UCSD-AML1 (cell line): ENCODE measurements around the gene PPAN.

ENCODE experiments used
- DNase-seq: peaks from one replicate; lab custom pipeline; 2025; ENCODE audit not compliant: unreplicated experiment; lab: John Stamatoyannopoulos, UW

Gene PPAN

DNA sequence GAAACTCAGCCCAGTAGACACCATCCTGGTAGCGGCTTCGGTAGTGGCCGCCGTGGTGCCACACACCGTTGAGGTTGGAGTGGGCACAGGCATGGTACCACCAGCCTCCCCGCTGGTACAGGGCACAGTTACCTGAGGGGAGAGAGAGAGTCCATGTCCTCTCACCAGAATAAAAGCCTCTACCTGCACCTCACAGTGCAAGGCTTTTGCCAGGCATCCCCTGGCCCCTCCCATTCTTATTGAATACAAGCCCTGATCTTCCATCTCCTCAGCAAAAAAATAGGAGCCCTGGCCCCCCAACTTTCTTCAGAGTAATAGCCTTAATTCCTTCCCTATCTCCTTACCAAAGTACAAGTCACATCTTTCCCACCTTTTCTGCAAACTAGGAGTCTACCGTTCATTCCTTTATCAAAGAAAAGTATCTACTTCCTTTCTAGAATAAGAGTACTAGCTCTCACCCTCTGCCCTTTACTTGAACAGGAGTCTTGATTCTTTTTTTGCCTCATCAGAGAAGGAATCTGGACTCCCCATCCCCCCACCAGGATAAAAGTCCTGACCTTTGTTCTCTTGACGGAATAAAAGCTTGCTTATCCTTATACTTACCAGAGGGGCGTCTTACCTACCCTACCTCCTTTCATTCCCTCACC is 13.4 kb upstream of the PPAN start:
- no peak for DNase-seq

DNA sequence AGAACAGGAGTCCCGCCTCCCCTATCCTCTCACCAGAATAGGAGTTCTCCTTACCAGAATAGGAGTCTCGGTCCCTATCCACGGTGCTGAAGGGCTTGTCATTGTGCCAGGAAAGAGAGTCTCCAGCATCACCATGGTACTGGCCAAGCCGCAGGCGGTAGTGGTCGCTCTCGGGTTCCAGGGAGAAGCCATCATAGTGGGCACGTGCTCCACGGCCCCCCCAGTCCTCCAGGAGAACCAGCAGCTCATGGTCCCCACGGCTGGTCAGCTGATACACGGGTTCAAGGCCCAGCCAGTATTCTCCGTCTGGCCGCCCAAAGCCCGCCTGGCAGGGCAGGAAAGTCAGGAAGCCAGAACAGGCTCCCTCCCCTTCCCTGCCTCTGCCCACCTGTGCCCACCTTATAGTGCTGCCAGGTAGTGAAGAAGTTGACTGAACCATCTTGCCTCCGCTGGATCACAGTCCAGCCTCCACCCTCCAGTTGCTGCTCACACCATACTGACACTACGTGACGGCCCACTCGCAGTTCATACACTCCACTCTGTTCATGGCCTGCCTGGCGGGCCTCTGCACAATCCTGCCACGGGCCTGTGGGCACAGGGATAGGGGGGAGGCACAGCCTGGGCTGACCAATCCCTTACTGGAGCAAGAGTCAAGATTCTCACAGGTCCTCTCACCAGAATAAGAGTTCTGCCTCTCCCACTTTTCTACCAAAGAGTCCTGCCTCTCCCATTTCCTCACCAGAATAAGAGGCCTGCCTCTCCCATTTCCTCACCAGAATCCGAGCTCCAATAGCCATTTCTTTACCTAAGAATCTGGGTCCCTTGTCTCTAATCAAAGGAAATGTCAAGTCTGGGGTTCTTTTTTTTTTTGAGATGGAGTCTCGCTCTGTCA is 12.6 kb upstream of the PPAN start:
- DNase-seq, result no peak

- DNase-seq, result no peak
Measured at GRCh38 chr19:10095622-10095947, 10.6 kb upstream of the PPAN start.

- DNase-seq, result peak; percentile 83
Measured at GRCh38 chr19:10095948-10096614, 10.1 kb upstream of the PPAN start.

- no peak for DNase-seq
Measured at GRCh38 chr19:10096615-10096963, 9.6 kb upstream of the PPAN start.

DNA sequence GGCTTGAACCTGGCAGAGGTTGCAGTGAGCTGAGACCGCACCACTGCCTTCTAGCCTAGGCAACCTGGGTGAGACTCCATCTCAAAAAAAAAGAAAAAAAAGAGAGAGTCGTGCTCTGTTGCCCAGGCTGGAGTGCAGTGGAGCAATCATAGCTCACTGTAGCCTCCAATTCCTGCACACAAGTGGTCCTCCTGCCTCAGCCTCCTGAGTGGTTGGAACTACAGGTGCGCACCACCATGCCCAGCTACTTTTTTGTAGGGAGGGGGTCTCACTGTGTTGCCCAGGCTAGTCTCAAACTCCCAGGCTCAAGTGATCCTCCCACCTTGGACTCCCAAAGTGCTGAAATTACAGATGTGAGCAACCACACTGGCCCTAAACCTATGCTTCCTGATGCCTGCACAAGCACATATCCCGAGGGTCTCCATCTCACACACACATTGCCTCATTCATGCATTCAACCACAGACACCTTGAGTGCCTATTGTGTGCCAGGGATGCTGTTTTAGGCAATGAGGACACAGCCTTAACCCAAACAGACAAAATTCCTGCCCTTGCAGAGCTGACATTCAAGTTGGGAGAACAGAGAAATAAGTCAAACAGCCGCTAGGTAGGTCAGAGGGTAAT is 5.9 kb upstream of the PPAN start:
- no peak for DNase-seq

GRCh38 chr19:10102787-10103236 is 3.4 kb upstream of the PPAN start:
- DNase-seq, result peak; percentile 44

- DNase-seq, result no peak
Measured at GRCh38 chr19:10104130-10104513, 2.0 kb upstream of the PPAN start.

- peak; percentile 83 for DNase-seq
Measured at GRCh38 chr19:10104665-10105508, 1.3 kb upstream of the PPAN start.

DNA sequence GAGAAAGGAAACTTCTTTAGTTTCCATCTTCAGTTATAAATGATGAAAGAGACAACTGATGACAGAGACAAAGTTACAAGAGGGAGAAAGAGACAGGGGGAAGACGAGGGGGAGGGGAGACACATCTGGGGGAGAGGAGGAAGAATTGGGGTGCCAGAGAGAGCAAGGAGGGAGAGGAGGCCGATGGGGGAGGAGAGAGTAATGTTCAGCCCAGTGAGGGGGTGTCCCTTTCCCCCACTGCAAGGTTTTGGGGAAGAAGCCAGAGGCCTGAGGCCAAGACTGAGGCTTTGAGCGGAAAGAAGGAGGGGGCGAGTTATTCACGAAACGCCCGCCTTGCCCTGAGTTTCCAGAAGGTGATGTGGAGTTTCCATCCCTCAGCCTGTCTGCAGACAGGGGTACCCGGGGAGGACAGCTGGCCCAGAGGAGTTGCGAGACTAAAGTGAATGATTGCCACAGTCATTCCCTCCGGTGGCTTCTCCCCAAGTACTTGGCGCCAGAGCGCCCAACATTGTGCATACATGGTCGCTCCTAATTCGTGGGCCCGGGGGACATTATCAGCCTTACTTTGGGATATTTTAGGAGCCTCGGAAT is 558 bp upstream of the PPAN start:
- no peak for DNase-seq

GRCh38 chr19:10107254-10107653 is 1.1 kb downstream of the PPAN start:
- DNase-seq, result no peak

- DNase-seq, result no peak
Measured at GRCh38 chr19:10107817-10108367, 1.7 kb downstream of the PPAN start.

DNA sequence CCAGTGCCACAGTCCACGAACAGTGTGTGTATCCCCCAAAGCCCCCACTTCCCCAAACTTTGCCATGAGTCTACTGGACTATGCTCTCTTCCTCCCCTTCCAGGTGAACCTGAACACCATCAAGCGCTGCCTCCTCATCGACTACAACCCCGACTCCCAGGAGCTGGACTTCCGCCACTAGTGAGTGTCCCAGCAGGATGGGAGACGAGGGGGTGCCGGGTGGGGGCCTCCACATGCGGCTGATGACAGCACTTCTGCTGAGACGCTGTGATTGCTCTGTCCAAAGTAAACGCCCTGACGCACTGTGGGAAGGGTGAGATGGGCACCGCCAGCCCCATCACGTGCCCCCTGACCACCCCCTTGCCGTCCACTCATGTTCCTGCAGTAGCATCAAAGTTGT is 3.4 kb downstream of the PPAN start:
- DNase-seq, result no peak

GRCh38 chr19:10110076-10110971 is 4.2 kb downstream of the PPAN start:
- DNase-seq, result no peak

GRCh38 chr19:10110972-10111317 is 4.8 kb downstream of the PPAN start:
- DNase-seq, result no peak

GRCh38 chr19:10111405-10111811 is 5.2 kb downstream of the PPAN start, which contains the start of gene P2RY11:
Gene P2RY11, plus strand, starts transcription at chr19:10111693. Its CDS starts 29 bp downstream, at chr19:10111722.
- DNase-seq, result peak; percentile 74

GRCh38 chr19:10112037-10112761 is 6.0 kb downstream of the PPAN start:
- peak; percentile 35 for DNase-seq

DNA sequence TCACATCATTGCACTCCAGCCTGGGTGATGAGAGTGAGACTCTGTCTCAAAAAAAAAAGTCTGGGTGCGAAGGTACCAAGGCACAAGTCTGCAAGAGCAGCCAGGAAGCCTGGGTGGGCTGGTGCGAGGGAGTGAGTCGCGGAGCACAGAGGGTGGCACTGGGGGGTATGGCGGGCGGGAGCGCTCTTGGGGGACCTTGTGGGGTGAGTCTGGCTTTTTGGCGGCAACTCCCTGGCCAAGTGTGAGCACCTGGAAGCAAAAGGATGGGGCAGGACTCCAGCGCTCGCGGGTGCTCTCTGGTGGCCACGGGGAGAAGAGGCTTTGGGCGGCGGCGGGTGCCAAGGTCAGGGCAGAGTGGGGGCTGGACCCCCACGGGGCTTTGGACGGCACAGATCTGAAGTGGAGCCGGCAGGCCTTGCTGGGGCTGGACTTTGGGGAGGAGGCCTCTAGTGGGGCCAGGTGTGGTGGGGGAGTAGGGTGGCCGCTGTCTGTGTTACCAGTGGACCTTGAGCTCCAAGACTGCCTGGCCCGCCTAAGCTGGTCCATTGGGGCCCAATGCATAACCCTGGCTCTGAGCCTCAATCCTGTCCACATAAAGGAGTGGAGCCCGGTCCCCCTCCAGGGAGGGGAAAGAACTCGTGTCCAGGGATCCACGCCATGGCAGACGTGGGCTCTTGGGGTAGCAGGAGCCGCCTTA is 6.9 kb downstream of the PPAN start:
- peak; percentile 27 for DNase-seq
